Measurements from ENCODE around the gene SIPA1. TPM values are rescaled to one million over a fixed set of nuclear protein-coding genes. Genes with fewer than 3 reads are reported as not detected.

Gene SIPA1
- total RNA-seq, 1 experiment from 2014 or later: 52.7 TPM

GRCh38 chr11:65700399-65700798 is 62.5 kb downstream of the SIPA1 start:
- H3K4me3 ChIP-seq (ENCODE audit: insufficient read depth, low read depth, low read length): no peak overlapping the region
- H3K36me3 ChIP-seq (replicated peaks; ENCODE audit: control insufficient read depth, insufficient read depth, low read length): no peaks in the 10 kb centered on the region
- DNase-seq: no peak
- H3K27me3 ChIP-seq (ENCODE audit: control insufficient read depth, insufficient read depth, low read length): no peaks in the 10 kb centered on the region; the same call in 1 of the 2 replicates

Other genes with a start within 250 kb of the SIPA1 start
- gene NEAT1, start 215.3 kb upstream of the SIPA1 start, total RNA-seq (2014; rRNA removed; shearing (Covaris generic)): 6.4 and 10.6 TPM in 2 replicates
- gene MALAT1, start 139.1 kb upstream of the SIPA1 start, total RNA-seq (2014; rRNA removed; shearing (Covaris generic)): 456 and 1,088 TPM in 2 replicates
- 70.0 and 72.3 TPM in 2 replicates for gene SCYL1, start 113.0 kb upstream of the SIPA1 start, total RNA-seq (2014; rRNA removed; shearing (Covaris generic))
- gene LTBP3, start 79.7 kb upstream of the SIPA1 start, total RNA-seq (2014; rRNA removed; shearing (Covaris generic)): 3.9 and 5.7 TPM in 2 replicates
- gene ZNRD2, start 67.6 kb upstream of the SIPA1 start, total RNA-seq (2014; rRNA removed; shearing (Covaris generic)): 88.1 and 89.1 TPM in 2 replicates
- 8.6 and 20.4 TPM in 2 replicates for gene FAM89B, start 65.6 kb upstream of the SIPA1 start, total RNA-seq (2014; rRNA removed; shearing (Covaris generic))
- 1.9 and 4.7 TPM in 2 replicates for gene EHBP1L1, start 62.0 kb upstream of the SIPA1 start, total RNA-seq (2014; rRNA removed; shearing (Covaris generic))
- not detected in 2 replicates for gene KCNK7, start 42.3 kb upstream of the SIPA1 start, total RNA-seq (2014; rRNA removed; shearing (Covaris generic))
- gene MAP3K11, start 23.9 kb upstream of the SIPA1 start, total RNA-seq (2014; rRNA removed; shearing (Covaris generic)): 30.1 and 33.2 TPM in 2 replicates
- 21.7 and 25.9 TPM in 2 replicates for gene PCNX3, start 22.3 kb upstream of the SIPA1 start, total RNA-seq (2014; rRNA removed; shearing (Covaris generic))
- gene RELA, start 24.8 kb downstream of the SIPA1 start, total RNA-seq (2014; rRNA removed; shearing (Covaris generic)): 17.7 and 28.4 TPM in 2 replicates
- 37.2 and 51.1 TPM in 2 replicates for gene KAT5, start 74.2 kb downstream of the SIPA1 start, total RNA-seq (2014; rRNA removed; shearing (Covaris generic))
- 21.5 and 23.3 TPM in 2 replicates for gene RNASEH2C, start 82.7 kb downstream of the SIPA1 start, total RNA-seq (2014; rRNA removed; shearing (Covaris generic))
- gene AP5B1, start 142.9 kb downstream of the SIPA1 start, total RNA-seq (2014; rRNA removed; shearing (Covaris generic)): 6.7 and 7.8 TPM in 2 replicates
- gene OVOL1, start 149.0 kb downstream of the SIPA1 start, total RNA-seq (2014; rRNA removed; shearing (Covaris generic)): 1.2 and 1.4 TPM in 2 replicates
- gene SNX32, start 195.9 kb downstream of the SIPA1 start, total RNA-seq (2014; rRNA removed; shearing (Covaris generic)): 0.26 and 0.80 TPM in 2 replicates
- gene CFL1, start 220.1 kb downstream of the SIPA1 start, total RNA-seq (2014; rRNA removed; shearing (Covaris generic)): 916 and 1,083 TPM in 2 replicates
- gene MUS81, start 222.3 kb downstream of the SIPA1 start, total RNA-seq (2014; rRNA removed; shearing (Covaris generic)): 38.0 and 49.7 TPM in 2 replicates
- gene EFEMP2, start 234.7 kb downstream of the SIPA1 start, total RNA-seq (2014; rRNA removed; shearing (Covaris generic)): 8.5 and 13.2 TPM in 2 replicates
- not detected in 2 replicates for gene CTSW, start 241.7 kb downstream of the SIPA1 start, total RNA-seq (2014; rRNA removed; shearing (Covaris generic))

All from H7 (cell line).